ENCODE results near the gene BCKDK.

GRCh38 chr16:31094424-31095120, 13.6 kb upstream of the BCKDK start, which contains the start of gene VKORC1:
- TF ChIP-seq CTCF (IDR thresholded peaks at IDR 0.05), result peak in 1 of 3 experiments; percentile 33
- no peak for TF ChIP-seq EP300 (IDR thresholded peaks at IDR 0.05)
- TF ChIP-seq POLR2AphosphoS5 (IDR thresholded peaks at IDR 0.05), result peak; percentile 89 to 95

All from esophagus muscularis mucosa (tissue), 4 donors.